Epidermal melanocyte (primary cell): ENCODE data around the gene ZNF493.
A peak's percentile ranks its signal among the peaks of the same experiment; 100 is the strongest.

Source experiments
- DNase-seq: peaks from one replicate; pipeline ENCODE4 v3.0.0; 2011; ENCODE audit warnings: low spot score; ENCODE audit not compliant: insufficient read length

ZNF493 gene

DNA sequence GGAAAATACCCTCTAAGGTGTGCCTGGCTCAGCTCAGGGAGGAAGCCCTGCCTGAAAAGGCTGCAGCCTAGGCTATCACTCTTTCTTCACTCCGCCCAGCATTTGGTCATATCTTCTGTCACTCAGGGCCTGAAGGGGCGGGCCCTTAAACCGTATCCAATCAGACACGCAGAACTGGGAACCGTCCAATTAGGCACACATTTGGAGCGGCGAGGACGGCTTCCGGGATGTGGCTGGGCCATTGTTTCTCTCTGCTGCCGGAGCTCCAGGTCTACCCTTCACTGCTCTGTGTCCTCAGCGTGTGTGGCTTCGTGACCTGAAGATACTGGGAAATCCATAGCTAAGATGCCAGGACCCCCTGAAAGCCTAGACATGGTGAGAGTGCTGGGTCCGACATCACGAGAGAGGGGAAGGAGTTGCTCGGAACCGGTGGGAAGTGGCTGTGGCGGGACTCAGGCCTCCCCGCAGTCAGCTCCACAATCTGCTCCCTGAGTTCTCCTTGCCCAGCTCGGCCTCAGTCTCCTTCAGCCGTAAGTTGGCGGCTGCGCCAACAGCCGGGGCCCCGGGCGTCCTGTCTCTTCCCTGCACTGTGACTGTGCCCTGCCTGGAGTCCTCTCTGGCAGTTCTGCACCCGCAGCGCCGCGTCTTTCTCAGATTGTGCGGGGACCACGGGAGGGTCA lies at the start of gene ZNF493:
TSS of gene ZNF493 (plus strand) at position 241 of the 680 bp plus-strand sequence. CDS start at position 346, 105 bp downstream.
- DNase-seq, result peak; percentile 53

DNA sequence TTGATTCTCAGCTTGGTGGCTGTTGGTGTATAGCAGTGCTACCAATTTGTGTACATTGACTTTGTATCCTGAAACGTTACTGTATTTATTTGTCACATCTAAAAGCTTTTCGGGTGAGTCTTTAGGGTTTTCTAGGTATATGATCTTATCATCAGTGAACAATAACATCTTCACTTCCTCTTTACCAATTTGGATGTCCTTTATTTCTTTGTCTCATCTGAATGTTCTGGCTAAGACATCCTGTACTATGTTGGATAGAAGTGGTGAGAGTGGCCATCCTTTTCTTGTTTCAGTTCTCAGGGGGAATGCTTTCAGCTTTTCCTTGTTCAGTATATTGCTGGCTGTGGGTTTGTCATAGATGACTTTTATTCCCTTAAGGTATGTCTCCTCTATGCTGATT lies 44.1 kb upstream of the ZNF493 start:
- no peak for DNase-seq

DNA sequence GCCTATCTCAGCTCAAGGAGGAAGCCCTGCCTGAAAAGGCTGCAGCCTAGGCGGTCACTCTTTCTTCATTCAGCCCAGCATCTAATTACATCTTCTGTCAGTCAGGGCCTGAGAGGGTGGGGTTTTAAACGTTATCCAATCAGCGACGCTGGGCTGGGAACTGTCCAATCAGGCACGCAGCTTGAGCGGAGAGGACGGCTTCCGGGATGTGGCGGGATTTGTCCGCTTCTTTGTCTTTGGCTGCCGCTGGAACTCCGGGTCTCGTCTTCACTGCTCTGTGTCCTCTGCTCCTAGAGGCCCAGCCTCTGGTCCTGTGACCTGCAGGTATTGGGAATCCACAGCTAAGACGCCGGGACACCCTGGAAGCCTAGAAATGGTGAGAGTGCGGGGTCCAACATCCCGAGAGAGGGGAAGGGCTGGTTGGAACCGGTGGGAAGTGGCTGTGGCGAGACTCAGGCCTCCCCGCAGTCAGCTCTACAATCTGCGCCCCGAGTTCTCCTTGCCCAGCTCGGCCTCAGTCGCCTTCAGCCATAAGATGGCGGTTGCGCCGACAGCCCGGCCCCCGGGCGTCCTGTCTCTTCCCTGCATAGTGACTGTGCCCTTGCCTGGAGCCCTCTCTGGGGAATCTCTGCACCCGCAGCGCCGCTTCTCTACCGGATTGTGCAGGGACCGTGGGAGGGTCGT lies 38.0 kb upstream of the ZNF493 start, which contains the start of gene ZNF738:
TSS of gene ZNF738 (plus strand) at position 233 of the 684 bp plus-strand sequence. CDS start at position 374, 141 bp downstream.
- peak; percentile 96 for DNase-seq

DNA sequence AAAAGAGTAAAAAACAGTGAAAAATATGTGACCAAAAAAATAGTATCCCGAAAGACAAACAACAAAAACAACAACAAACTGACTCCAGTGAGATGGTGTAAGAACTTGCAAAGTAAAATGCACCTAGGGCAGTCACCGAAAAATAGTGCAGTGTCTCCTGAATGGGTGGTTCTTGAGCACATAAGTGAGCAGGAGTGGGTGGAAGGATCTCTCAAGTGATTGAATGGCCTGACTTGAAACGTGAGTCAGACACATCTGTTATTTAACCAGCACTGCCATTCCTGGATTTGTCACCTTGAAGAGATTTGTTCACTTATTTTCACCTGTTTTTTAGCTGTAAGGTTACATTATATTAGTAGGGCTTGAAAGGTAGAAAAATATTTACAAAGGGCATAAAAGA lies 34.6 kb upstream of the ZNF493 start:
- no peak for DNase-seq

DNA sequence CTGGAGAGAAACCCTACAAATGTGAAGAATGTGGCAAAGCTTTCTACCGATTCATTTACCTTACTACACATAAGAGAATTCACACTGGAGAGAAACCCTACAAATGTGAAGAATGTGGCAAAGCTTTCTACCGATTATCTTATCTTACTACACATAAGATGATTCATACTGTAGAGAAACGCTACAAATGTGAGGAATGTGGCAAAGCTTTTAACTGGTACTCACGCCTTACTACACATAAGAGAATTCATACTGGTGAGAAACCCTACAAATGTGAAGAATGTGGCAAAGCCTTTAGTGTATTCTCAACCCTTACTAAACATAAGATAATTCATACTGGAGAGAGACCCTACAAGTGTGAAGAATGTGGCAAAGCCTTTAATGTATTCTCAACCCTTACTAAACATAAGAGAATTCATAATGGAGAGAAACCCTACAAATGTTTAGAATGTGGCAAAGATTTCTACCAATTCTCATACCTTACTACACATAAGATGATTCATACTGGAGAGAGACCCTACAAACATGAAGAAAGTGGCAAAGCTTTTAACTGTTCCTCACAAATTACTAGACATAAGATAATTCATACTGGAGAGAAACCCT lies 12.9 kb upstream of the ZNF493 start:
- DNase-seq, result no peak

DNA sequence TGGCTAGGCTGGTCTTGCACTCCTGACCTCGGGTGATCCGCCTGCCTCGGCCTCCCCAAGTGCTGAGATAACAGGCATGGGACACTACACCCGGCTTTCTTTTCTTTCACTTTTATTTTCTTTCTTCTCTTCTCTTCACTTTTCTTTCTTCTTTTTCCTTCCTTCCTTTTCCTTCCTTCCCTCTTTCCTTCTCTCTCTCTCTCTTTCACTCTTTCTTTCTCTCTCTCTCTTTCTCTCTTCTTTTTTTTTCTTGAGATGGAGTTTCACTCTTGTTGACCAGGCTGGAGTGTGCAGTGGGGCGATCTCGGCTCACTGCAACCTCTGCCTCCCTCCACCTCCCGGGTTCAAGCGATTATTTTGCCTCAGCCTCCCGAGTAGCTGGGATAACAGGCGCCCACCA lies 812 bp upstream of the ZNF493 start:
- no peak for DNase-seq

DNA sequence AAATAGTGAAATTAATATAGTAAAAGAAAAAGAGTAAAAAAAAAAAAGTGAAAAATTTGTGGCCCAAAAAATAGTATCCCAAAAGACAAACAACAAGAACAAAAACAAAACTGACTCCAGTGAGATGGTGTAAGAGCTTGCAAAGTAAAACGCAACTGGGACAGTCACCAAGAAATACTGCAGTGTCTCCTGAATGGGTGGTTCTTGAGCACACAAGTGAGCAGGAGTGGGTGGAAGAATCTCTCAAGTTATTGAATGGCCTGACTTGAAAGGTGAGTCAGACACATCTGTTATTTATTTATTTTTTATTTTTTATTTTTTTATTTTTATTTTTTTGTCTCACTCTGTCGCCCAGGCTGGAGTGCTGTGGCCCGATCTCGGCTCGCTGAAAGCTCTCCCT lies 1.9 kb downstream of the ZNF493 start:
- no peak for DNase-seq

DNA sequence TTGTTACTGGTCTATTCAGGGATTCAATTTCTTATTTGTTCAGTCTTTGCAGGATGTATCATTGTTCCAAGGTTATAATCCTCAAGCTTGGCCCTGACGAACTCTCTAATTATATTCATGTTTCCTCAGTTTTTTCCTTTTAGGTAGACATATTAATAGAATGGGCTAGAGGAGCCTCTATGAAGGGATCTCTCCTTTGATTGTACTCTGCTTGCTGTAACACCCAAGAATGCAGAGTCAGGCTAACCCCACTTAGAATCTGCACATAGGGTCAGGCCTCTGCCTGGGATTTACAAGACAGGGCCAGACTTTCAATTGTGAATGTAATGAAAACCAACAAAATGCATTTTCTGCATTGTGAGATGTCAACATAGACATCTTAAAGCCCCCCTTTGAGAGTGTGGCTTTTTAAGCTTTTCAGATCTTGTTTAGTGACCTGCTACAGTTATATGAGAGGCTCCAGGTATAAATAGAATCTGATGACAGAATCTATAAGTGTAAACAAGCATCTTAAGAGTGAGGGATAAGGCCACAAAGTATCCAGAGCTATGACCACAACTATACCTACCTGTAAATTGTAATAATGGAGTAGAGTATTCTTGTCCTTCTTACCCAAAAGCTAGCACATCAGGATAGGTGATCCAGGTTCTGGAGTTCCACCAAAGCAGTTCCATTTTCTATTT lies 5.5 kb downstream of the ZNF493 start:
- DNase-seq, result no peak

DNA sequence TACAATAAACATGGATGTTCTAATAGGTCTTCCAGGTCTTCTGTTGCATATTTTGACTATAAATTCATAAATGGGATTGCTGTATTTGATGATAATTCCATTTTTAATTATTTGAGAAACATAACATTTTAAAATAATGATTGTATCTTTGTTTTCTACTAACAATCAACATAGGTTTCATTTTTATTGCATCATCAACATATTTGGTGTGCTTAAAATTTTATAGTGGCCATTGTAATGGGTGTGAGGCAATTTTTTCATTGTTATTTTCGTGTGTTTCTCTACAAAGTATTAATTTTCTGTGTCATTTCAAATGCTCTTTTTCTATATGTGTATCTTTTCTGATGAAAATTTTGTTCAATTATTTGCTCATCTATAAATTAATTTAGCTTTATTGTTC lies 13.2 kb downstream of the ZNF493 start:
- no peak for DNase-seq

DNA sequence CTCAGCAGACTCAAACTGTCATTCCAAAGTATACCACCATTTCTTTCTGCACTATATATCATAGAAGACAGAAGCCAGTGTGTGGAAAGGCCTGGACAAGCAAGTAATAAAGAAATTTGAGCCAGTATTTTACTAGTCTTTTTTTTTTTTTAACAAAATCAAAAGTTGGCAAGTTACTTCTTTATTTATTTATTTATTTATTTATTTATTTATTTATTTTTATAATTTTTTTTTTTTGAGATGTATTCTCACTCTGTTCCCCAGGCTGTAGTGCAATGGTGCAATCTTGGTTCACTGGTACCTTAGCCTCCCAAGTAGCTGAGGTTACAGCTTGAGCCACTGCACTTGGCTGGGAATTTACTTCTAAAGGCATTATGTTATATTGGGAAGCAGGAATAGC lies 25.3 kb downstream of the ZNF493 start:
- DNase-seq, result no peak

DNA sequence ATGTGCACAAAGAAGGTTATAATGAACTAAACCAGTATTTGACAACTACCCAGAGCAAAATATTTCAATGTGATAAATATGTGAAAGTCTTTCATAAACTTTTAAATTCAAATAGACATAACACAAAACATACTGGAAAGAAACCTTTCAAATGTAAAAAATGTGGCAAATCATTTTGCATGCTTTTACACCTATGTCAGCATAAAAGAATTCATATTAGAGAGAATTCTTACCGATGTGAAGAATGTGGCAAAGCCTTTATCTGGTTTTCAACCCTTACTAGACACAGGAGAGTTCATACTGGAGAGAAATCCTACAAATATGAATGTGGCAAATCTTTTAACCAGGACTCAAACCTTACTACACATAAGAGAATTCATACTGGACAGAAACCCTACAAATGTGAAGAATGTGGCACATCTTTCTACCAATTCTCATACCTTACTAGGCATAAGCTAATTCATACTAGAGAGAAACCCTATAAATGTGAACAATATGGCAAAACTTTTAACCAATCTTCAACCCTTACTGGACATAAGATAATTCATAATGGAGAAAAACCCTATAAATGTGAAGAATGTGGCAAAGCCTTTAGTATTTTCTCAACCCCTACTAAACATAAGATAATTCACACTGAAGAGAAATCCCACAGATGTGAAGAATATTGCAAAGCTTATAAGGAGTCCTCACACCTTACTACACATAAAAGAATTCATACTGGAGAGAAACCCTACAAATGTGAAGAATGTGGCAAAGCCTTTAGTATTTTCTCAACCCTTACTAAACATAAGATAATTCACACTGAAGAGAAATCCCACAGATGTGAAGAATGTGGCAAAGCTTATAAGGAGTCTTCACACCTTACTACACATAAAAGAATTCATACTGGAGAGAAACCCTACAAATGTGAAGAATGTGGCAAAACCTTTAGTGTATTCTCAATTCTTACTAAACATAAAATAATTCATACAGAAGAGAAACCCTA lies 26.4 kb downstream of the ZNF493 start:
- no peak for DNase-seq

DNA sequence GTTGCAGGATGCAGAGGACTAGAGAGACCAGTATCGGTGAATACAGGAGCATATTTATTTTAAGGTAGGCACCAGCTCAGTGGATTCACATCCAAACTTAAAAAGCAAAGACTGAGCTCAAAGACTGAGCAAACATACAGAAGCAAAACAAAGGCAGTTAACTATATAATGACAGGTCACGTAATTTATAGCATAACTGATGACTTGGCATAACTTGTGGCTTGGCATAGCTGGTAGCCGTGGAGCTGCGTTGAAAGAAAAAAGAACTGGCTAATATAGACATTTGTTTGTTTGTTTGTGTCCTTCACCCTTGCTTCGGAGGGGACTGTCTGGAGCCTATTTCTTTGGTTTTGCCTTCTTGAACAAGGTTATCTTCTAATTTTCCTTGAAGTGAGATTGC lies 33.7 kb downstream of the ZNF493 start:
- no peak for DNase-seq

DNA sequence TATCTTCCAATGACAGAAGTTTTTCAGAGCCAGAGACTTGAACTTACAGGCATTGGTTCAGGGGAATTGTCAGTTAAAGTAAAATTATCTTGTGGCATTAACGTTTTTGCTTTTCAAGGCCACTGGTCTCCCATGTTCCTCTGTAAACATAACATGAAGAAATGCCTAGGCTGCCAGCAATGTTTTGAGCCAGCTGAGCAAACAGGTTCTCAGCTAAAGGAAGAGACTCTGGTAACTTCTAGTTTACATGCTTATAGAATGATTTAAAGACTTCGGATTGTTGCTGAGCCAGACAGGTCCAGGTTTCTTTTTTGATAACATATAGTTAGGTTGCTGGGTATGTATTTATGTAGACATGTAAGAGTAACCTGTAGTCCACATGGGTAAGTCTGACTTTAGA lies 35.7 kb downstream of the ZNF493 start:
- DNase-seq, result no peak

DNA sequence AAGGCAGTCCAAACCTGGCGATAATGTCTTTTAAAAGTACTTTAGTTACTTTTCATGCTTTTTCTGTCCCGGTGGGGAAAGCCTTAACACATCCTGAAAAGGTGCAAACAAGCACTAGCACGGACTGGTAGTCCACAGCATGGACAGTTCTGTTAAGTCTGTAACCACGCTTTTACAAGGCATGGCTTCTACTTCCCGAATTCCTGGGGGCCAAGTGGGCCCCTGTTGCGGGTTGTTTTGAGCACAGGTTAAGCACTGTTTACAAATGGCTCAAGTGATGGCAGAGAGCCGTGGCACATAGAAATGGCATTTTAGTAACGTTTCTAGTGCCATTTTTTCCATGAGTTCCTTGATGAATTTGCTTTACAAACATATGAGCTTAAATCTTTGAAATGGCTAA lies 37.6 kb downstream of the ZNF493 start:
- no peak for DNase-seq

DNA sequence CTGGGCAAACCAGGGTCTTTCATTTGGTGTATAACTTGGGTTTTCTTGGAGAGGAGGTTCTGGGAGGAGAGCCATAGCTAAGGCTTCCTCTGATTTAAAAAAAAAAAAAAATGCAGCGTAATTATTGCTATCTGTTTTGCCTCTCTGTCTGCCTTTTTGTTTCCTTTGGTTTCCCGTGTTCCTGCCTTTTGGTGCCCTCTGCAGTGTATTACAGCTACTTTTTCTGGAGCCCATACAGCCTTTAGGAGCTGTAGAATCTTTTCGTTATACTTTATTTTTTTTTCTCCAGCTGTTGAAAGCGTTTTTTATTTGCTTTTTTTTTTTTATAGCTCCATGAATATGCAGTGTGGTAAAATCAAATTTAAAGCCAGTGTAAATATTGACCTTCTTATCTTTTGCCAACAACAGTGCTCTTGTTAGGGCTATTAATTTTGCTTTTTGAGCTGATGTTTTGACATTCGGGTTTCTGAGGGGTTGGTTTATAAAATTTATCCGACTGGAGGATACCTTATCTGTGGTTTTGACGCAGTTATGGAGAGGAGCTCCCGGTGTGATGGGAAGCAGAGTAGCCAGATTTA lies 38.1 kb downstream of the ZNF493 start:
- DNase-seq, result no peak

DNA sequence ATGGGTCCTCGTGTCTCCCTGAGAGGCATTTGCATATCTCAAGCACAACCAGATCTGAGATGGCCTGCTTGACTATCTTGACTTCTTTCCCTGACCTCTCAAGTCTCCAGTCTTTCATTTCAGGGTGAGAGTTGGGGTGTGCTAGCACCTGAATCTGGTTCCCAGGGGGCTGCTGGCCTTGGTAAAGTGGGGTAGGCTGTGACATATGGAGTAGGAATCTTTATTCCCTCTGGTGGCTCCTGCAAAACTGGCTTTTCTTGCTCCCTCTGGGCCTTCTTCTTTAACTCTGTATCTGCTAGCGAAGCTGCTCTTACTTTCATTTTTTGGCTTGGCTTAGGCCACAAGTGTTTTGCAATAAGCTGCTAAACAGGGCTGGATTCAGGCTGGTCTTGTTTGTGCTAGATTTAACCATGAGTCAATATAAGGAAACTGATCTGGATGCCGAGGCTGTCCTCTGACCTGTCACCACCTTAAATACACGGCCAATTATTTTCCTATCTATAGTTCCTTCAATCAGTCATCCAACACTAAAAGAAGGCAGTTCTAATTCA lies 42.3 kb downstream of the ZNF493 start:
- DNase-seq, result no peak

DNA sequence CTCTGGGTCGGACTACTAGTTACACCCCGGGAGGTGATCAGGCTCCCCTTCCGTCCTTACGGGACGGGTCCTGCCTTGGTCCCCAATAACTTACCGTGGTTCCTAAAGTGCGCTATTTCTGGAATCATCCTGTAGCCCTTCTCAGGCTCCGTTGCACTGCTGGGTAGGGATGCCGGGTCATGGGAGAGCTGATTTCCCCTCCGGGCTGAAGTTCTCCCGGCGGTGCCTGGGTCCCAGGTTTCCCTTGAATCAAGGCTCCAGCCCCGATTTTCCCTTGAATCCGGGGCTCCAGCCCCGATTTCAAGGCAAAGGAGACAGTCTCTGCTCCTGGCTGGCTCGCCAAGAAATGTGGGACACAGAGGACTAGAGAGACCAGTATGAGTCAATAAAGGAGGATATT lies 43.4 kb downstream of the ZNF493 start:
- DNase-seq, result no peak

DNA sequence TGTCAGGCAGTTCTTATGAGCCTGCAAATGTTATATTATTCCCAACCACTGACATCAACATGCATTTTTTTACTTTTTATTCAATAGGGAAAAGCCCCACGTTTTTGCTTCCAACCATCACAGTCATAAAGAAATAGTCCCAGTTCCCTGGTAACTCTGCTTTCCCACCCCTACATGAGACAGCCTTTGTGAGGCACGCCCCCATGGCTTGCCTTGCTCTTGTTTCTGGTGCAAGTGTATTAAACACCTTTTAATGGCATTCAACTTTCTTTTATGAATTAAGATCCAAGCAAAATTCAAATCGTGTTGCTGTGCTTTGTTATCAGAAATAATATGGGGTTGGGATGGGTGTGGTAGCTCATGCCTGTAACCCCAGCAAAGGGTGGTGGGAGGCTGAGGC lies 54.3 kb downstream of the ZNF493 start:
- DNase-seq, result no peak

DNA sequence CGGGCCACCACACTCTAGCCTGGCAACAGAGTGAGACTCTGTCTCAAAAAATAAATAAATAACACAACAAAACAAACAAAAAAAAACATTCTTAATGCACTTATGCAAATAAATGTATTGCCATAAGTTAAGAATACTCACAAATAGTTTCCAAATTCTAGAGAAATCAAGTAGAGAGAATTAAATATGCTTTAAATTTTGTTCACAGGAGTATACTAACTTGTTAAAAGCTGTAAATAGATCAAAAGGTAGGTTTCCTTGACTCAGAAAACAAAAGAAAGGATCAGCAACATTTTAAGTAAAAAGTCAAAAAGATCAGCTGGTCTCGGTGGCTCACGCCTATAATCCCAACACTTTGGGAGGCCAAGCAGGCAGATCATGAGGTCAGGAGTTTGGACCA lies 58.0 kb downstream of the ZNF493 start:
- no peak for DNase-seq

DNA sequence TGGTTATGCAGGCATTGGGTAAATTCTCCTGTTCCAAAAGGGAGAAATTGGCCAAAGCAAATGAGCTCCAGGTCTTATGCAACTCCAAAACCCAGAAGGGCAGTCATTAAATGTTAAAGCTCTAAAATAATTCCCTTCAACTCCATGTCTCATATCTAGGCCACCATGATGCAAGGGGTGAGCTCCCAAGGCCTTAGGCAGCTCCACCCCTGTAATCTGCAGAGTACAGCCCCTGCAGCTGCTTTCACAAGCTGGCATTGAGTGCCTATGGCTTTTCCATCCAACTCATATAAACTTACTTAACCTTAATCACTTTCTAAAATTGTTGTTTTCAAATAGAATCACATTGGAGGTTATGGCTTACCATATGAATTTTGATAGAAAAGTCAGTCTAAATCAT lies 63.8 kb downstream of the ZNF493 start:
- DNase-seq, result no peak
